Astrocyte (in vitro differentiated cells and primary cell): ENCODE measurements around the gene HAPLN2. TPM values are rescaled to one million over a fixed set of nuclear protein-coding genes. Genes with fewer than 3 reads are reported as not detected.

ENCODE experiments used
- DNase-seq: peaks from one replicate; pipeline ENCODE4 v3.0.0-alpha.2; 2010; ENCODE audit warnings: low read depth
- FAIRE-seq: peaks from 2 replicates; lab custom pipeline; 2011; peaks lifted over from hg19 to GRCh38; lab: Jason Lieb, UNC
- H2AFZ ChIP-seq: 2 replicates; pipeline ENCODE4 v1.6.0; 2012; ENCODE audit warnings: low read depth, low read length, inconsistent platforms
- H3K27ac ChIP-seq: 2 replicates; pipeline ENCODE4 v1.5.1; 2011; ENCODE audit warnings: low read depth, low read length, inconsistent platforms
- H3K27me3 ChIP-seq: 2 replicates; pipeline ENCODE4 v1.6.0; 2011; ENCODE audit warnings: low read length, inconsistent platforms; ENCODE audit not compliant: insufficient read depth
- H3K36me3 ChIP-seq: 2 replicates; pipeline ENCODE4 v1.5.1; 2011; ENCODE audit warnings: low read length, inconsistent platforms; ENCODE audit not compliant: insufficient read depth
- H3K4me1 ChIP-seq: 2 replicates; pipeline ENCODE4 v1.5.1; 2011; ENCODE audit warnings: low read length, inconsistent platforms; ENCODE audit not compliant: insufficient read depth
- H3K4me2 ChIP-seq: 2 replicates; pipeline ENCODE4 v1.6.0; 2012; ENCODE audit warnings: low read length, inconsistent platforms
- H3K4me3 ChIP-seq: 2 replicates; pipeline ENCODE4 v1.5.1; 2011; ENCODE audit warnings: low read depth, mild to moderate bottlenecking, low read length, inconsistent platforms; ENCODE audit not compliant: insufficient read depth
- H3K79me2 ChIP-seq: 2 replicates; pipeline ENCODE4 v1.6.0; 2012; ENCODE audit warnings: mild to moderate bottlenecking, low read length, inconsistent platforms; ENCODE audit not compliant: insufficient read depth
- H3K9ac ChIP-seq: 2 replicates; pipeline ENCODE4 v1.6.0; 2012; ENCODE audit warnings: mild to moderate bottlenecking, low read length, inconsistent platforms
- H3K9me3 ChIP-seq: 2 replicates; pipeline ENCODE4 v1.5.1; 2012; ENCODE audit warnings: low read depth, mild to moderate bottlenecking, low read length, inconsistent platforms; ENCODE audit not compliant: insufficient read depth
- H4K20me1 ChIP-seq: 2 replicates; pipeline ENCODE4 v1.6.0; 2012; ENCODE audit warnings: low read length, inconsistent platforms; ENCODE audit not compliant: insufficient read depth
- H3K27ac Mint-ChIP-seq: one replicate; pipeline ENCODE4 v1.8.0; 2021; ENCODE audit warnings: mild to moderate bottlenecking, mixed read lengths; ENCODE audit not compliant: unreplicated experiment
- H3K27me3 Mint-ChIP-seq: one replicate; pipeline ENCODE4 v1.8.0; 2021; ENCODE audit warnings: low read depth, mixed read lengths; ENCODE audit not compliant: unreplicated experiment
- H3K36me3 Mint-ChIP-seq: one replicate; pipeline ENCODE4 v1.8.0; 2021; ENCODE audit warnings: low read depth, mixed read lengths; ENCODE audit not compliant: unreplicated experiment
- H3K4me1 Mint-ChIP-seq: one replicate; pipeline ENCODE4 v1.8.0; 2021; ENCODE audit warnings: low read depth, mixed read lengths; ENCODE audit not compliant: unreplicated experiment
- H3K4me3 Mint-ChIP-seq: one replicate; pipeline ENCODE4 v1.8.0; 2021; ENCODE audit warnings: mild to moderate bottlenecking, moderate library complexity, mixed read lengths; ENCODE audit not compliant: unreplicated experiment
- H3K9me3 Mint-ChIP-seq: one replicate; pipeline ENCODE4 v1.8.0; 2021; ENCODE audit warnings: mild to moderate bottlenecking, mixed read lengths; ENCODE audit not compliant: unreplicated experiment
- CTCF ChIP-seq: IDR thresholded peaks from 2 replicates; pipeline ENCODE4 v1.5.1; 2011; ENCODE audit warnings: low read depth, mild to moderate bottlenecking, inconsistent platforms, low read length, moderate library complexity; ENCODE audit not compliant: insufficient read depth
- EZH2 ChIP-seq: IDR thresholded peaks from 2 replicates; pipeline ENCODE4 v1.6.1; 2012; ENCODE audit warnings: mild to moderate bottlenecking, low read length, inconsistent platforms; ENCODE audit not compliant: insufficient read depth
- total RNA-seq: library from RNA; stranded (reverse); gene quantifications from 2 replicates; pipeline ENCODE4 v1.2.1, GENCODE V29; 2021

Gene HAPLN2
- total RNA-seq, 1 donor from 2014 or later: not detected

GRCh38 chr1:156583821-156584622 is 35.2 kb upstream of the HAPLN2 start:
- FAIRE-seq (no peak), DNase-seq (peak; percentile 60)
- Histone ChIP-seq H3K9me3 (no peaks in the 10 kb centered on the region), H3K9ac (no peak overlapping the region), H3K27me3 (no peaks in the 10 kb centered on the region), H3K4me3 (no peak overlapping the region), H3K27ac (no peak overlapping the region), H4K20me1 (no peaks in the 10 kb centered on the region), H3K4me1 (no peaks in the 10 kb centered on the region), H3K36me3 (no peaks in the 10 kb centered on the region), H2AFZ (no peak overlapping the region), H3K79me2 (no peaks in the 10 kb centered on the region), H3K4me2 (no peak overlapping the region)
- no peak overlapping the region for H3K27ac Mint-ChIP-seq
- no peak overlapping the region for H3K4me3 Mint-ChIP-seq
- peaks cover 20% of the 10 kb centered on the region for H3K27me3 Mint-ChIP-seq
- peak; percentile 87 for TF ChIP-seq CTCF
- no peak for TF ChIP-seq EZH2
- no peaks in the 10 kb centered on the region for H3K9me3 Mint-ChIP-seq
- H3K36me3 Mint-ChIP-seq: no peaks in the 10 kb centered on the region
- no peaks in the 10 kb centered on the region for H3K4me1 Mint-ChIP-seq

GRCh38 chr1:156584813-156585212 is 34.4 kb upstream of the HAPLN2 start:
- Mint-ChIP-seq H3K27ac (no peak overlapping the region), H3K36me3 (no peaks in the 10 kb centered on the region), H3K4me1 (no peaks in the 10 kb centered on the region), H3K4me3 (no peak overlapping the region), H3K27me3 (peaks cover 19% of the 10 kb centered on the region), H3K9me3 (no peaks in the 10 kb centered on the region)
- FAIRE-seq (no peak), DNase-seq (no peak)
- TF ChIP-seq EZH2: no peak
- TF ChIP-seq CTCF: no peak
- Histone ChIP-seq H3K4me3 (no peak overlapping the region), H3K79me2 (no peaks in the 10 kb centered on the region), H2AFZ (no peak overlapping the region), H3K9me3 (no peaks in the 10 kb centered on the region), H4K20me1 (no peaks in the 10 kb centered on the region), H3K27me3 (no peaks in the 10 kb centered on the region), H3K4me1 (no peaks in the 10 kb centered on the region), H3K9ac (no peak overlapping the region), H3K36me3 (no peaks in the 10 kb centered on the region), H3K4me2 (no peak overlapping the region), H3K27ac (no peak overlapping the region)

GRCh38 chr1:156586323-156586722 is 32.9 kb upstream of the HAPLN2 start:
- H3K27ac Mint-ChIP-seq: no peak overlapping the region
- Histone ChIP-seq H3K79me2 (no peaks in the 10 kb centered on the region), H4K20me1 (no peaks in the 10 kb centered on the region), H3K27ac (no peak overlapping the region), H3K27me3 (no peaks in the 10 kb centered on the region), H3K9me3 (no peaks in the 10 kb centered on the region), H3K9ac (no peak overlapping the region), H2AFZ (no peak overlapping the region), H3K4me2 (no peak overlapping the region), H3K36me3 (no peaks in the 10 kb centered on the region), H3K4me3 (no peak overlapping the region), H3K4me1 (peaks cover 4% of the 10 kb centered on the region)
- TF ChIP-seq CTCF (no peak), EZH2 (no peak)
- FAIRE-seq (no peak), DNase-seq (no peak)
- H3K4me3 Mint-ChIP-seq: no peak overlapping the region
- no peaks in the 10 kb centered on the region for H3K9me3 Mint-ChIP-seq
- H3K36me3 Mint-ChIP-seq: no peaks in the 10 kb centered on the region
- H3K27me3 Mint-ChIP-seq: peaks cover 8% of the 10 kb centered on the region
- no peaks in the 10 kb centered on the region for H3K4me1 Mint-ChIP-seq
